GM20431 (cell line): ENCODE measurements around the gene BBC3.

Source experiments
- in situ Hi-C: fragments of 300-500 bp; cut with MseI, MboI; formaldehyde crosslinking; loops from one replicate; pipeline ENCODE4 v1.15.0; 2020; ENCODE audit warnings: low sequenced_read_pairs; ENCODE audit not compliant: unreplicated experiment

The BBC3 gene

DNA sequence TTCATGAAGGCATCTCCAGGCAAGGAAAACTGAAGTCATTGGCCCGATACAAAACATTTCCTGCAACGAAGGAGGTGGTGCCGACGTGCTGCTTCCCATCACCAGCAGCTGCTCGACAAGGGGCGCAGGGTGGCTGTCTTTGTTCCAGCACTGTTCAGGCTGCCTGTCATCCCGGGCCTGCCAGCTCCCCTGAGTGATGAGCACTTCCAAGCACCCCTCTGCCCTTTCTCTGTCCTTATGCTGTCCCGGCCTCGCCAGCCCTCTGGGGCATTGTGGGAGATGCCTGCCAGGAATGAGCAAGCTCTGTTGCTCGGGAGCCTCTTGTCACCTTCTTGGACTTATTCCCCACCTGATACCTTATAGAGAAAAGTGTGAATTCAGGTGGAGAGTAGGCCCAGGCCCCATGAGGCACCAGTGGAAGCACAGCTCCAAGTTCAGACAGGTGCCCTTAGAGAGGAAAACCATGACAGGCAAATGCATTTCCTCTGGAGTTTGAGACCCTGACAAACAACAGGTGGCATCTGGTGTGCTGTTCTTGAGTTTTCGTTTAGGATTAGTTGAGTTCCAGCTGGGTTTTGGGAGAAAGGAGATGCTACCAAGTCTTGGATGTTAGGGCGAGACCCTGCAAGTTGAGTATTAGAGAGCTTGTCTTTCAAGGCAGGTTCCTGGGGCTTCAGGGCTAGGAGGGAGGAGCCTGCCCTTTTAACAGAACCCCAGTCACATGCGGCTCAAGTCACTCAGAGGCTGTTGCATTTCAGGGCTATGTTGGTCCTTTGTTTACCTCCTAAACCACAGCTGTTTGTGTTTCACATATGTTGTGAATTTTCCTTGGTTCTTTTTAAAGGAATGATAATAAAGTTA is 21.4 kb downstream of the BBC3 start:
- in situ Hi-C loops = no loop called here

DNA sequence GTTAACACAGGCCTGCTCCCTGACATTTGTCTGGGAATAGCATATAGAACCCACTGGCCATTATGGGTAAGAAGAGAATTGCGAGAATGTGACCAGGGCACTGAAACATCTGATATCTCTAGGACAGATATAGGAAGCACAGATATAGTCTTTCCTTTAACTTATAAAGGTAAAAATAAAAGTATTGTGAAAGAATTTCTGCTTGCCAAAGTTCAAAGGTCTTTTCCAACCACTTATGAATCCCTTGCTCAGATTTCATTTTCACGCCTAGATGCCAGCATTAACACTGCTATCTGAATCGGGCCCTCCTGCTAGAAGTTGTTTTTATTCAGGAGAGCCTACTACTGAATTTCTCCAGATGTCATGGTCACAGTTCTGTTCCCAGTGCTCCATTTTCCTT is 27.7 kb downstream of the BBC3 start:
- in situ Hi-C loops = no loop called here

DNA sequence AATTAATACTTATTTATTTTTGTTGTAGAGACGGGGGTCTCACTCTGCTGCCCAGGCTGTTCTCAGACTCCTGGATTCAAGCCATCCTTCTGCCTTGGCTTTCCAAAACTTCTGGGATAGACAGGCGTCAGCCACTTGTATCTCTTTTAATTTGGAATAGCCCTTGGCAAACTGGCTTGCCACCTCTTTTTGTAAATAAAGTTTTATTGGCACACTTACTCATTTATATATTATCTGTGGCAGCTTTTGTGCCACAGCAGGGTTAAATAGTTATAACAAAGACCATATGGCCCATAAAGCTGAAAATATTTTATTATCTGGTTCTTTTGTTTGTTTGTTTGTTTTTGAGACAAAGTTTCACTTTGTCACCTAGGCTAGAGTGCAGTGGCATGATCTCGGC is 30.5 kb downstream of the BBC3 start:
- in situ Hi-C loops = no loop called here

DNA sequence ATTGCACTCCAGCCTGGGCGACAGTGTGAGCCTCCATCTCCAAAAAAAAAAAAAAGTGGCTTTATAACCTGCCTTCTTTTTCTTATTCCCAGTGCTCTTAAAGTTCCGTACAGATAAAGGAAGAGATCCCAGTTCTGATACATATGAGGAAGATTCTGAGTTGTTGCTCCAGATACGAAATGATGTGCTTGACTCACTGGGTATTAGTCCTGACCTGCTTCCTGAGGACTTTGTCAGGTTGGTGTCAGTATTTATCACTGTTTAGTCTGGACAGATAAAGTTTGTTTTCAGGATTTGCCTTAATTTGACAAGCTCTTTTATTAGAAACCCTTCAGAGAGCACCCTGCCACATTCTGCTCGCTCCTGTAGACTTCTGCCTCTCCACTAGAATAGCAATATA is 33.9 kb downstream of the BBC3 start:
- in situ Hi-C loops = no loop called here

DNA sequence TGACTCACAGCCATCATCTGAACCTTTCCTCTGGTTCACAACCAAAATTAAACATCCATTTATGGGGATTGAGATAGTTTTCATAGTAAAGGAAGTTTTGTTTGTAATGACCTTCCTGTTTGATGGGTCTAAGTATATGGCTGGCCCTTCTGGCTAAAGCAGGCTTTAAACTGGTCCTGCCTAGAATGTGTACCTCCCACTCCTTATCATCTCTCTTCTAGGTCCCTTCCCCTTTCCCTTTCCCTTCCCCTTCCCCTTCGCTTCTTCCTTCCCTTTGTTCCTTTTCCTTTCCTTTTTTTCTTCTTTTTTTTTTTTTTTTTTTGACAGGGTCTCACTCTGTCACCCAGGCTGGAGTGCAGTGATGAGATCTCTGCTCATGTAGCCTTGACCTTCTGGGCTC is 35.6 kb downstream of the BBC3 start:
- in situ Hi-C loops = no loop called here

DNA sequence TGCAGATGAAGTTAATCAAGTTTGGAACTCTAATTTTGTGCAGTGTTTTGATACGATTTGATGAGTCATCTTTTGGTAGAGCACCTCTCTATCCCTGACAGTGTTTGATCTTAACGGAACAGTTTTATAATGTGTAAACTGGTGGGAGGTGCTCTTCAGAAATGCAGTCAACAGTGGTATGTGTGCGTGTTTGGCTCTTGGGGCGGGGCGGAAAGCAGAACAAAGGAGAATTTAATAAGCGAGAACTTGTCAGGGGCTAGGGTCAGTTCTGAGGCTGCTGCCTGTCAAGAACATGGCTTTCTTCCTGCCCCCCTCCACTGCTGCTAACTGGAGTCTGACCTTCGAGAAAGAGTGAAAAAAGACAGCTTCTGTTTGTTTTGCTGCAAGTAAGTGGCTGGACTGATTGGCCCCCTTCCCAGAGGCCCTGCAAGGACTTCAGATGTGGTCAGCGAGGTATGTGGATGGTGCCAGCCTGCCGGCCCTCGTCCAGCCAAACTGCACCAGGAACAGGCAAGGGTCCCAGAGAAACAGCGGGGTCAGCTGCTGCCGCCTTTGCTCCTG is 40.8 kb downstream of the BBC3 start:
- in situ Hi-C loops = no loop called here

DNA sequence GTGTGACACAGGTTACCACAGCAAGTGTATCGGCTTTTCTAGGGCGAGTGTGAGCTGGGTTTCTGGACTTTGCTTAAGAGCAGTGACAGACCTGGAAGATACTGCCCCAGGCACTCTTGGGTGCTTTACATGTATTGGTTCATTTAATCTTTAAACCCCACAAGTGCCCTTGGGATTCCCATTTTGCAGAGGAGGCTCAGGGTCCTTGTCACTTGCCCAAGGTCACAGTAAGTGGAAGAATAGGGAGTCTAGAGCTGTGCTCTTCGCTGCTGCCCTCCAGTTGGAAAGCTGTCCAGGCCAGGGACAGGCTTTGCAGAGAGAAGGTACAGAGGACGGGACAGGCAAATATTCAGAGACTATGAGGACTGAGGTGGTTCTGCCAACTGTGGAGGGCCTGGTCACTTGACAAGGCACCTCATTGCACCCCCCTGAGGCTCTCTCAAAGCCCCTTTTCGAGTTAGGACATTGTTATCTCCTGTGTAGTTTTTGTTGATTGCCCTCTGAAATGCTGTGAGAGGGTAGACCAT is 42.4 kb downstream of the BBC3 start:
- in situ Hi-C loops = no loop called here

DNA sequence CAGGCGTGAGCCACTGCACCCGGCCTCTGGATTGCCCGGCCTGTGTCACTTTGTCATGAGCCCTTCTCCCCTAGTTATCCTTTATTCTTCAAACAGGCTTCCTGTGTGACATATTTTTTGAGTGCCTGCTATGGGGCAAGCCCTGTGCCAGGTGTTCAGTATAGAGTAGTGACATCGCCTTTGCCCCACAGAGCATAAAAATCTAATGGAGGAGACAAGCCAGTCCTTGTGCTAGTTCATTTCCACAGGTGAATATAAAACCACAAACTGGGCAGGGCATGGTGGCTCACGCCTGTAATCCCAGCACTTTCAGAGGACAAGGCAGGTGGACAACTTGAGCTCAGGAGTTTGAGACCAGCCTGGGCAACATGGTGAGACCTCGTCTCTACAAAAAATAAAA is 43.2 kb downstream of the BBC3 start:
- in situ Hi-C loops = no loop called here

DNA sequence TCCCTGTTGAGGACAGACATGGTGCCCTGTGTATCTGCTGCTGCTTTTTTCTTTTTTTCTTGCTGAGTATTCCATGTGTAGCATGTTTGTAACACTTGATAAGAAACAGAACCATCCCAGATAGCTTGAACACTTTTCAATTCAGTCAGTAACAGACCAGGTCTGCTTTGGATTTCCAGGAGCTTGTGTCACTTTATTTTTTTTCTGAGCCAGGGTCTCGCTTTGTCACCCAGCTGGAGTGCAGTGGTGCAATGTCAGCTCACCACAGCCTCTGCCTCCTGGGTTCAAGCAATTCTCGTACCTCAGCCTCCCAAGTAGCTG is 43.7 kb downstream of the BBC3 start:
- in situ Hi-C loops = no loop called here

DNA sequence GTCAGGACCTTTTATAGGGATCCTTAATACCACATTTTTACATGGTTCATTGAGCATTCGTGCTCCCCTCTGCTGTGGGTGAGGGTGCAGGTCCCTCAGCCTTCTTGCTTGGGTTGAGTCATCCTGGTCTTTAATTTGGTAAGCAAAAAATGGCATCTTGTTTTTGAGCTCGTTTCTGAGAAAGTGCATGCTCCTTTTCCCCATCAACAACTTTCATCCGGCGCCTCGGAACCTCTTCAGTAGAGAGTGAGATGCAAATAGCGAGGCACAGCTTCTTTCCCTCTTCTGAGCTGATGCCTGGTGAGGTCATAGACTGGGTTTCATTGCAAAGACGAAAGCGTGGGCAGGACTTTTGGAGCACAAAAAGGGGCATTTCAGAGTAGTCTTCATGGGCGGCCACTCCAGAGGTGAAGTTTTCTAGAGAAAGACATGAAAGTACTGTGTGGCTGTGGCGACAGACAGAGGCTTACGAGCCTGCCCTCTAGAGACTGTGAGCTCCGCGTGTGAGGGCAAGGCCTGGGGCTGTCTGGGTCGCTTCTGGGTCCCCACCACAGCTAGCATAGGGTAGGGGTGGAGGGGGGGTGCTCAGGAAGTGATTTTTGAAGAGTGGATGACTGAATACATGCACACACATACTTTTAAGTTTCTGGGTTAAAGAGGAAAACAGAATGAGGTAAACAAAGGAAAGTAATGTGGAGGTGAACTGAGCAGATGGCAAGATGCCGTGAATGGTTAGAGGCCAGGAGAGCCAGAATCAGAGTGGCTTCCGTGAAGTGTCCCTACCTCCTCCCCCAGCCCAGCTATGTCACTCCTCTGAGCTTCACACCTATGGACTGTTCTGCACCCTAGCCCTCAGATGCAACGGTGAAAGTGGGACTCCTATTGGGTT is 44.3 kb downstream of the BBC3 start:
- in situ Hi-C loops = no loop called here

DNA sequence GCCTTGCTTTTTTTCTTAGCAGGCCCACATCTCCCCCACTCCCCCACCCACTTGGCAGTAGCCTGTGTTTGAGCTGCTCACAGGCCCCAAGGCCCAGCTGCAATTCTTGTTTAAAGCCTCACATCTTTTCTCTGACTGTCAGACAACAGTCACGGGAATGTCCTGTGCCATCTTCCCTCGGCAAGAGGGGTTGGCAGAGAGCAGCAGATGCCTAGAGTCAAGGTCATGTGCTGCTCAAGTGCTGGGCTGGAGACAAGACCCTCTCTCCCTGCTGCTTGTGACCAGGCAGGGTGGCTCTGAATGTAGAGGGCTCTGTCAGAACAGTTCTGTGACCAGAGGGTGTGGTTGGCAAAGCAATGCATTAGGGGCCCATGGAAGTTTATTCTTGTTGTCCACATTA is 47.4 kb downstream of the BBC3 start:
- in situ Hi-C loops = no loop called here

DNA sequence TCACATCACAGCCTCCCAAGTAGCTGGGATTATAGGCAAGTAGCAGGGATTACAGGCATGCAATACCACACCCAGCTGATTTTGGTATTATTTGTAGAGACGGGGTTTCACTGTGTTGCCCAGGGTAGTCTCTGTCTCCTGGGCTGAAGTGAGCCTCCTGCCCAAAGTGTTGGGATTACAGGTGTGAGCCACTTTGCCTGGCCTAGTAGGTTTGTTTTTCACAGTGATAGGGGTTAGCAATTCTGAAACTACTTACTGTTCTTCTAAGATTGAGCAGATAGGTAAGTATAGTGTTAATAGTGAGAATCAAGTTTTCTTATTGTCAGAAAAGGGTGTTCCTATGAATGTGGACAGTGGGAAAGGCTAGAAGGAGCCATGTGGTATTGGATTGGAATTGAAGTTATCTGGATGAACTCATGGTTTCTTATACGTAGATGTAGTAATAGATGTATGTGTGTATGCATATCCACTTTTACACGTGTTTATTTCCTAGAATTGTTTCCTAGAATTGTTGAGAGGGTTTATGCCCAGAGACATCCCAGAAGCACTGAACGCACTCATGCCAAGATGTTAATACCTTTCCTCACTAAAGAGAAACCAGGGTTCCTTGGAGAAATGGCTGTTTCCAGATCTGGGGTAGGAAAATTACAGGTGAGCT is 51.2 kb downstream of the BBC3 start:
- in situ Hi-C loops = no loop called here

DNA sequence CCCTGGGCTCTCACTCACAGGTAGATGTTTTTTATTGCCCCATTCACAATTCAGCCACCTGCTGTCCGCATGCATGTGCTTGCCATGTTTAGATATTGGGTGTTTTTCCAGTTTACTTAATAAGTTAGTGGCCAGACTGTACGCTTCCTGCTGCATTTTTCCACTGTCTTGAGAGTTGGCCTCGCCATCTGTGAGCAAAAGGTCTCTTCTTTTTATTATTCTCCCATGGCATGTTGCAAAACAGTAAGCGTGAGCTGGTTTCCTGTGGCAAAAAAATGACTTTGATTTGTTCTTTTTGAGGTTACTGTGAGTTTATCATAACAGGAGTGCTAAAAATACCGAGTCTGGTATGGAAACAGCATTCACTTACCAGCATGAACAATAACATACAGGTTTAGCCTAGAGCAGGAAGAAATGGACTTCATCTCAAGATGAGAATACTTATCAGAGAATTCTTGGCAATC is 54.3 kb downstream of the BBC3 start:
- in situ Hi-C loops = no loop called here

DNA sequence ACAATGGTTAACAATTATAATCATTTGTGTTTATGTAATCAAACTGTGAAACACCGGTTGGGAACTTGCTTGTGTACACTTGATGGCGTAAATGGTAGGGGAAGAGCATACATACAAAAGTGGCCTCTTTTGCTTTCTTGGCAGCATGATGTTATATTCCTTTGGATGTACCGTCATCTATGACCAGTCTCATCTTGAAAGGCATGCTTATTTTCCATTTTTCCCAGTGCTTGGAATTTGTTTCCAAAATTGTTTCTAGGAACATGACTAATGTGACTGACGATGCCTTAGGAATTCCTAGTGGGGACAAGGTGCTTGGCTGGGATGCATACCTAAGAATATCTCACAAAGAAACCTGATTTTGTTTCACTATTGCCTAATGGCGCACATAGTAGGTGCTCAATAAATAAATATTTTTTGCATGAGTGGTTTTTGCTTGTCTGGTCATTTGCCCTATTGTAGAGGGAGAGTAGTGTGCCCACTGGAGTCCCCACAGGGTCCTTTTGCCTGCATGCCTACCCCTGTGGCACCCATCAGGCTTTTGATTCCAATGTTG is 54.9 kb downstream of the BBC3 start:
- in situ Hi-C loops = no loop called here

DNA sequence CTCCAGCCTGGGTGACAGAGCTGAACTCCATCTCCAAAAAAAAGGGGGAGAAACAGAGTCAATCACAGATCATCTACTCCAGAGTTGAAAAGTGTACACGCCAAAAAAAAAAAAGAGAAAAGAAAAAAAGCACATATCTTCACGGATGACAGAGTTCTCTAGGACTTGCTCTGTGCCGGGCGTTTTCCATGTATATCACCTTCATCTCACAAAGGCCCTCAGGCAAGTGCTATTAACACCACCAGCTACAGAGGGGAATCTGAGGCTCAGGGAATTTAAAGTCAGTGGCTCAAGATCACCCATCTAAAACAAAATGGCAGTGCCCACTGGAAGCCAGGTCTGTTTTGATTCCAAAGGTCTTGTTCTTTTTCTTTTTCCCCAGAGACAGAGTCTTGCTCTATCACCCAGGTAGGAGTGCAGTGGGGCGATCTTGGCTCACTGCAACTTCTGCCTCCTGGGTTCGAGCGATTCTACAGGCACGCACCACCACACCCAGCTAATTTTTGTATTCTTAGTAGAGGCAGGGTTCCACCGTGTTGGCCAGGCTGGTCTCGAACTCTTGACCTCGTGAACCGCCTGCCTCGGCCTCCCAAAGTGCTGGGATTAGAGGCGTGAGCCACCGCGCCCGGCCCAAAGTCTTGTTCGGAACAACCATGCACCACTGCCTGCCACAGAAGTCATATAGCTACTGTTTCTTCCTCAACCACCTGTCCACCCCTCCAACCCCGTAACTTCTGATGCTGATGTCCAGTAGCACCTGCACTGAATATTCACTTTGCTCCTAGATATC is 58.1 kb downstream of the BBC3 start:
- in situ Hi-C loops = no loop called here
